GM21515 (cell line): ENCODE data around the gene SCP2.

Experiments
- ATAC-seq: cut with Tn5 transposase; IDR thresholded peaks from one replicate; pipeline ENCODE4 v1.9.1; 2021; ENCODE audit not compliant: unreplicated experiment

The SCP2 gene, protein sequence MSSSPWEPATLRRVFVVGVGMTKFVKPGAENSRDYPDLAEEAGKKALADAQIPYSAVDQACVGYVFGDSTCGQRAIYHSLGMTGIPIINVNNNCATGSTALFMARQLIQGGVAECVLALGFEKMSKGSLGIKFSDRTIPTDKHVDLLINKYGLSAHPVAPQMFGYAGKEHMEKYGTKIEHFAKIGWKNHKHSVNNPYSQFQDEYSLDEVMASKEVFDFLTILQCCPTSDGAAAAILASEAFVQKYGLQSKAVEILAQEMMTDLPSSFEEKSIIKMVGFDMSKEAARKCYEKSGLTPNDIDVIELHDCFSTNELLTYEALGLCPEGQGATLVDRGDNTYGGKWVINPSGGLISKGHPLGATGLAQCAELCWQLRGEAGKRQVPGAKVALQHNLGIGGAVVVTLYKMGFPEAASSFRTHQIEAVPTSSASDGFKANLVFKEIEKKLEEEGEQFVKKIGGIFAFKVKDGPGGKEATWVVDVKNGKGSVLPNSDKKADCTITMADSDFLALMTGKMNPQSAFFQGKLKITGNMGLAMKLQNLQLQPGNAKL

GRCh38 chr1:52927212-52928014, at the start of gene SCP2:
Gene SCP2 (plus strand): TSS chr1:52927276. CDS start chr1:52927397, 121 bp downstream.
- ATAC-seq: peak; percentile 66

- ATAC-seq: no peak
These were observed 49.5 kb upstream of the SCP2 start for GRCh38 chr1:52877554-52877953.

DNA sequence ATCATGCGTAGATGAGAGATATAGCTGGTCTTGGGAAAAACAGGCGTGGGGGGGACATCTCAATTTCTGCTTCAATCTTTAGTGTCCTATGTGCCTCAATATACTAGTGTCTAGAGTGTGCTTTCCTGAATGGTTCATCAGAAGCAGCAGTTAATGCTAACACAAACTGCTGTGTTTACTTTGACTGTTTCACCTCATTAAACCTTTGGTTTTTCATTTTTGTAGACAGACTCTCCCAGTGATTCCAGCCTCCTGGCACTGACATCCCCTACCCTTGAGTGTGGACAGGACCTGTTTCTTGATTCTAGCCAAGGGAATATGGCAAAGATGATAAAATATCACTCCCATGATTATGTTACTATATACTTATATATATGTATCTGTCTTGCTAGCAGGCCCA, 46.9 kb upstream of the SCP2 start:
- no peak for ATAC-seq

GRCh38 chr1:52887483-52887882, 39.6 kb upstream of the SCP2 start:
- ATAC-seq: no peak

- no peak for ATAC-seq
These were observed 34.5 kb upstream of the SCP2 start for GRCh38 chr1:52892424-52893215.

GRCh38 chr1:52899445-52899894, 27.6 kb upstream of the SCP2 start:
- ATAC-seq: no peak

DNA sequence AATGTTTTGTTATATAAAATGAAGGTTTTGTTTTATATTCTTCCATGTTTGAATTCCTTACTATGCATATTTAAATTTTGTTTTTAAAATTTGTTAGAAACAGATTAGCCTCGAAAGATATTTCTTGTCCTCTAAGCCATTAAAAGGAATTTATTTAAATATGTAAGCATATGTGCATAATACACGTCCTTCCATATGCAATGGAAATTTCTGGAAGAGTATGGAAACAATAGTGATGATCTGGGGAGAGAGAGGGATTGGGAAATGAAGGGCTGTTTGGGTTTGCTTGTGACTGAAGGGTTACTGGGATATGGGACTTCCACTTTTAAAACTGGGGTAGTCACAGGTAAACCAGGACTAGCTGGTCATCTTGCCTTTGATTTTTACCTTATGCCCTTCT, 26.7 kb upstream of the SCP2 start:
- no peak for ATAC-seq

GRCh38 chr1:52901384-52901783, 25.7 kb upstream of the SCP2 start:
- no peak for ATAC-seq

GRCh38 chr1:52904208-52904926, 22.7 kb upstream of the SCP2 start:
- ATAC-seq: no peak

GRCh38 chr1:52904927-52905698, 22.0 kb upstream of the SCP2 start:
- no peak for ATAC-seq

DNA sequence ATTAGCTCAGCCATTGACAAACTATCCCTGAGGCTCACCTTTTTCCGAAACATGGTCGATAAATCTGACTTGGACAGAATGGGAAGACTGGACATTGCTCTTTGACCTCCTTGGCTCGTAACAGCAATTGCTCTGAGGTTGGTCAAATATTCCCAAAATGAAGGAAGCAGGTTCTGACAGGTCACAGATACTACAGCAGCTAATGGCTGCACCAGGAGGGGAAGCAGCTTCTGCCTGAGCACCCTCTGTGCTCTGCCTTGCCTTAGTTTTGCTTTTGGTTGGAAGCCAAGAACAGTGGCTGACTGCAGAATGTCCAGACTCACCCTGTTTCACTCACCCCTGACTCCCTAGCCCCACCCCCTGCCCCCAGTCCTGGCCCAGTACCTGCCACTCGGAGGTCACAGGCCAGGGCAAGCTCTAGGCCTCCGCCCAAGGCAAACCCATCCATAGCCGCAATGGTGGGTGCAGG, 20.9 kb upstream of the SCP2 start:
- no peak for ATAC-seq

DNA sequence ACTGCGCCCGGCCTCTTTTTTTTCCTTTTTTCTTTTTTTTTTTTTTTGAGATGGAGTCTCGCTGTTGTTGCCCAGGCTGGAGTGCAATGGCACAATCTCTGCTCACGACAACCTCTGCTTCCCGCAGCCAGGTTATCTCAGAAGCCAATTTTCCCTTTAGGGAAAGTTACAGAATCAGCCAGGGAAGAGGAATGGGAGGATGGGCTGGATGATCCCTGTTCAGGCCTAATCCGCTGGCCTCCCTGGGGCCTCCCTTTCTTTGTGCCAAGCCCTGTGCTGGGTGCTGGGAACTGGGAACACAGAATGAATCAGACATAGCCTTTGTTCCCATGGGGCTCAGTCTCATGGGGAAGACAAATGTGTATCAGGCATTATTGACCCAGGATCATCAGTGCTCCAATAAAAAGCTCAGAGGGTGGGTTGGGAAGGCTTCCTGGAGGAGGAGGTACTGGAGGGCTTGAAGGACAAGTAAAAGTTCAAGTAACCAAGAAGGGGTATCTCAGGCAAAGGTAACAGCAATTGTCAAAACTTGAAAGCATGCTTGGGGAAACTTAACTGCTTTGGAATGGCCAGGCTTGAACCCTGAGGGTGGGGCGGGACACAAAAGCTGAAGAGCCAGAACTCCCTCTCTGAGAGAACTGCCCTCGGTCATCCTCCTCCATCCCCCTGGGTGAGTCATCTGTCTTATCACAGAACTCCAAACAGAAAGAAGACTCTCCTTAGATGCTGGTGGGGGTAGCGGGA, 19.8 kb upstream of the SCP2 start:
- ATAC-seq: no peak

DNA sequence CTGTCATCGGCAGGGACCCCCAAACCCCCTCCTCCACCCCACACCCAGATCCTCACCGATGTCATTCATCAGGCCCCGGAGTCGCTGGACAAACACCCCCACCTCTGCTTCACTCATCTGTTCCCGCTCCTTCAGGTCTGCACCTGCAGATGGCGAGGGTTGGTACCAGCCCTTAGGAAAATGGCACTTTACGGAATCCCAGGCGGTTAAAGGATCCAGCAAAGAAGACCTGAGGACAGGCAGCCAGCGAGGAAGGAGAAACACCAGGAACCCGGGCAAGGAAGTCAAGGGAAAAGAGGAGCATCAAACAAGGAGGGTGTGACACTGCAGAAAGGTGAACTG, 19.3 kb upstream of the SCP2 start:
- no peak for ATAC-seq

DNA sequence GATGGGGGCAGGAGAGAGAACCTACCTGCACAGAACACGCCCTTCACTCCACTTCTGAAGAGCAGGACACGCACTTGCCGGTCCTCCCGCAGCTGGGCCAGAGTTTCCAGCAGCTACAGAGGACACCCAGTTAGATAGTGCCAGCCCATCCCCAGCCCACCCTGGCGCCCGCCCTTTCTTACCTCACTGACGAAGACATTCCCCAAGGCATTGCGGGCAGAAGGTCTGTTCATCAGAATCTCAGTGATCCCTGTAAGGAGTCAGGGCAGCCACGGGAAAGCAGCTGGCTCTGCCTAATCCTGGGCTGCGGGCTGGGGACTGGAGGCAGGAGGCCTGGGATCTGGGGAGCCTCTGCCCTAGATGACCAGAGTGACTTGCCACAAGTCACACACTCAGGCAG, 15.5 kb upstream of the SCP2 start:
- no peak for ATAC-seq

GRCh38 chr1:52913014-52913413, 14.1 kb upstream of the SCP2 start:
- no peak for ATAC-seq

DNA sequence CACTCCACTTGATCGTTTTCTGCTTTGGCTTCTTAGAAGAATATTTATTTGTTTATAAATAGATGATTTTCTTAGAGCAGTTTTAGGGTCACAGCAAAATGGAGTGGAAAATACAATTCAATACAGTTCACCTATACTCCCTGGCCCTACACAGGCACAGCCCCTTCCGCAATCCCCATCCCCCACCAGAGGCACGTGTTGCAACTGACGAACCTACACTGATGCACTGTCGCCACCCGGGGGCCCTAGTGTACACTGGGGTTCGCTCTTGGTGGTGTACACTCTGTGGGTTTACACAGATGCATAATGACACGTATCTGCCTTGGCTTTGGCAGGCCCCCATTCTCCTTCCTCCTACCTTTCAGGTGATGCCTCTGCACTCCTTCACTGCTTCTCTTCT, 13.5 kb upstream of the SCP2 start:
- ATAC-seq: no peak

- no peak for ATAC-seq
These were observed 12.6 kb upstream of the SCP2 start for GRCh38 chr1:52914463-52914862.

DNA sequence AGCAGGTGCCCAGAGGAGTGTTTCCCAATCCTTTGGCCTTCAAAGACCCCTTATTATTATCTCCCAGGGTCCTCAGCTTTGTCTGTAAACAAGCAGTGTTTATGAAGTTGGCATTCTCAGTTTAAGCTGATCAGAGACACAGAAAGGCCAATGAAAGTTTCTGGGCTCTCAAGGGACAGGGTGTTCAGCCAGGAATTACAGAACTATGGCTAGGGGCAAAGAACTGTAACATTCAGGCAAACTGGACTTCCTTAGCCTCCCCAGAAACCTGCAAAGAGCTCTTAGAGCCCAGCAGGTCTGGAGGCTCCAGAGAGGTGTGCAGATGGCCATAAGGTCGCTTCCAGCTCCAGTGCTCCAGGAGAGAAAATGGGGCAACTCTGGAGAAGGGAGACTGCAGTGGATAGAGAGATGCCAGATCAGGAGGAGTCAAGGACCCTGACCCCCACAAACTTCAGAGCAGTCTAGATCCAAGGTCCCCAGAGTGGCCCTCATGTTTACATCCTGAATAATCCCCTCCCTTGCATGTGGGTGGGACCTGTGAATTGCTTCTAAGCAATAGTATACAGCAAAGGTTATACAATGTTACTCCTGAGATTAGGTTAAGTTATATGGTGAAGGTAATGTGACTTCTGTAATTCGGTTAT, 11.7 kb upstream of the SCP2 start:
- ATAC-seq: no peak

DNA sequence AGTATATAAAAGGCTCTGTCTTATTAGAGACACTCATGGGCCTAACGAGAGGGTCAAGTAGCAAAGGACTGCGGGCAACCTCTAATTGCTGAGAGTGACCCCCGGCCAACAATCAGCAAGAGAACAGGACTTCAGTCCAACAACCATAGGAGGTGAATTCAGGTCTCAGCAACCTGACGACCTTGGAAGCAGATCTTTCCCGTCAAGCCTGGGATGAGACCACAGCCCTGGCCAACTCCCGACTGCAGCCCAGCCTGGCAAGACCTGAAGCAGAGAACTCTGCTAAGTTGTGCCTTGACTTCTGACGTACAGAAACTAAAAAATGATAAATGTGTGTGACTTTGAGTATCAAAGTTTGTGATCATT, 11.2 kb upstream of the SCP2 start:
- no peak for ATAC-seq
